K562 (cell line): Measurements from ENCODE around the gene PNMT. TPM values are rescaled to one million over a fixed set of nuclear protein-coding genes. Genes with fewer than 3 reads are reported as not detected.
A peak's percentile ranks its signal among the peaks of the same experiment; 100 is the strongest.

Experiments
- MTA3 ChIP-seq: fragments of 450-650 bp; formaldehyde crosslinking; IDR thresholded peaks from 2 replicates; pipeline ENCODE4 v1.6.1; 2017; ENCODE audit warnings: mild to moderate bottlenecking, borderline replicate concordance
- TRIM28 ChIP-seq: fragments of 450-650 bp; IDR thresholded peaks from 2 replicates; pipeline ENCODE4 v1.6.1; 2017
- ZFP36 ChIP-seq: fragments of 150-350 bp; IDR thresholded peaks from 2 replicates; pipeline ENCODE4 v1.6.1; 2018; ENCODE audit warnings: low read length, low read depth; ENCODE audit not compliant: partially characterized antibody
- ZNF184 ChIP-seq: sonication (generic); formaldehyde crosslinking; IDR thresholded peaks from 2 replicates; pipeline ENCODE4 v1.5.0; 2020; ENCODE audit warnings: missing genetic modification reagents
- polyA plus RNA-seq, 8 experiments: library from polyadenylated mRNA; depleted of rRNA in 4 of 8; stranded (reverse) in 5 of 8; unstranded in 3 of 8; fragments of >200 nt; fragmentation: Nextera tagmentation in 2 of 8; fragmentation: Illumina TruSeq in 1 of 8; extraction: Ambion mirVana in 2 of 8; extraction: Trizol in 1 of 8; gene quantifications; 2 replicates each; pipeline versions ENCODE4 v1.2.1 to v1.2.3, GENCODE V29; 2011 to 2014; ENCODE audit warnings: inconsistent platforms in 1 of 8, missing spikeins in 1 of 8
- total RNA-seq, 7 experiments: library from RNA; depleted of rRNA in 6 of 7; stranded (reverse); fragments of >200 nt in 6 of 7; fragmentation: Illumina TruSeq in 2 of 7; extraction: Trizol in 2 of 7; gene quantifications; 2 replicates each; pipeline versions ENCODE4 v1.2.1 to v1.2.3, GENCODE V29; 2011 to 2021; ENCODE audit warnings: low replicate concordance in 1 of 7
- TF ChIP-seq, protein P1 (sequence below): sonication (generic); formaldehyde crosslinking; IDR thresholded peaks from 2 replicates; pipeline ENCODE4 v1.8.0; 2022; ENCODE audit warnings: mild to moderate bottlenecking, missing genetic modification reagents

The PNMT gene
- total and polyA plus RNA-seq, 9 of the 15 experiments (the other 6 are each of a cell fraction or from before 2014, with no cell fraction given), result 0.55 to 18.1 (median 5.8) TPM

DNA sequence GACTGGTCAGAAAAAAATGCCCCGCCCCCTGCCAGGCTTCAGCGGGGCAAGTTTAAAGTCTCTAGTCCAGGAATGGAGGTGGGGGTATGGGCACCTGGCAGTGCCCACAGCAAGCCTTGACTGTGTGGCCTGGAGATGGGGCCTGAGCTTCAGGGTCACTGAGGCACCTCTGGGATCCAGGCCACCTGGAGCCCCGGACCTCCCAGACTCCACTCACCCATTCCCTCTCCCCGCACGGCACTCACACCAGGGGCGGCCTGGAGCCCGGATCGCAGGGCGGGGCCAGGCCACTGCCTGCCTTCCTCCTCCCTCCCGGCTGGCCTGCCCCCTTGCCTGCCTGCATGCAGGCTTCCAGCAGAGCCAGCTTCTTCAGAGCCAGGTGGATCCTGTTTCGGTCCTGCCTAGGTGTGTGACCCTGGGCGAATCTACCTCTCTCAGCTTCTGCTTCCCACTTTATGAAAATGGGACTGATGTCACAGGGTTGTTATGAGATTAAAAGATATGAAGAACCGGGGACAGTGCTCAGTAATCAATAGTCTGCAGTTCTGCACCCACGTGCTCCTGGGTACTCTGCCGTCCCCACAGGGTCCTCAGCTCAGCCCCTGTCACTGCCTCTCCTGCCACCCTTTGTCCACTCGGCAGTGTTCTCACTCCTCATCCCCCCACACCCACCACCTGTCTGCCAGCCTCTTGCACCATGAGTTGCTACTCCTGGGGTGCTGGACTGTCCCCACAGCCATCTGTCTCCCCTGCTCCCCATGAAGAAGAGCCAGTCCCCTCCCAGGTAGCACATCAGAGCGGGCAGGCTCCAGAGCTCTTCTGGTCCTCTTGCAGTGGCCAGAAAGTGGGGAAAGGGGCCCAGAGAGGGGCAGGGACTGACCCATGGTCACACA, 4.3 kb upstream of the PNMT start (continued):
- TF ChIP-seq MTA3, result 0 out of 2 replicates have a peak, but pooled peaks have one; percentile 39
- TF ChIP-seq ZNF184, result no peak
- TF ChIP-seq, protein P1, sequence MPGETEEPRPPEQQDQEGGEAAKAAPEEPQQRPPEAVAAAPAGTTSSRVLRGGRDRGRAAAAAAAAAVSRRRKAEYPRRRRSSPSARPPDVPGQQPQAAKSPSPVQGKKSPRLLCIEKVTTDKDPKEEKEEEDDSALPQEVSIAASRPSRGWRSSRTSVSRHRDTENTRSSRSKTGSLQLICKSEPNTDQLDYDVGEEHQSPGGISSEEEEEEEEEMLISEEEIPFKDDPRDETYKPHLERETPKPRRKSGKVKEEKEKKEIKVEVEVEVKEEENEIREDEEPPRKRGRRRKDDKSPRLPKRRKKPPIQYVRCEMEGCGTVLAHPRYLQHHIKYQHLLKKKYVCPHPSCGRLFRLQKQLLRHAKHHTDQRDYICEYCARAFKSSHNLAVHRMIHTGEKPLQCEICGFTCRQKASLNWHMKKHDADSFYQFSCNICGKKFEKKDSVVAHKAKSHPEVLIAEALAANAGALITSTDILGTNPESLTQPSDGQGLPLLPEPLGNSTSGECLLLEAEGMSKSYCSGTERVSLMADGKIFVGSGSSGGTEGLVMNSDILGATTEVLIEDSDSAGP (CRISPR knock-in tag), result no peak
- peak; percentile 90 for TF ChIP-seq ZFP36
- TF ChIP-seq TRIM28, result 0 out of 2 replicates have a peak, but pooled peaks have one; percentile 48
